Right lobe of liver (tissue), 6 donors: ENCODE data around the gene MREG. TPM values are rescaled to one million over a fixed set of nuclear protein-coding genes. Genes with fewer than 3 reads are reported as not detected.

ENCODE experiments used
- ATAC-seq, 4 donors: fragments of 200-7000 bp; cut with Tn5 transposase; one replicate each; pipeline ENCODE4 v1.9.1; 2020; ENCODE audit warnings: mild to moderate bottlenecking in 4 of 4, moderate library complexity in 4 of 4
- DNase-seq, 3 donors: peaks; one replicate each; pipeline ENCODE4 v3.0.0-alpha.2; 2020
- H3K27ac ChIP-seq, 3 donors: fragments of 200-600 bp; one replicate each; pipeline ENCODE4 v1.8.0; 2022
- H3K27me3 ChIP-seq, 2 donors: fragments of 200-600 bp; one replicate each; pipeline ENCODE4 v1.8.0; 2022
- H3K36me3 ChIP-seq, 4 donors: fragments of 200-600 bp; sonication (generic) in 1 of 4; one replicate each; pipeline versions ENCODE4 v1.5.1 to v1.8.0; 2017 to 2022; ENCODE audit warnings: control low read depth in 1 of 4
- H3K4me1 ChIP-seq, 4 donors: fragments of 200-600 bp; sonication (generic) in 1 of 4; one replicate each; pipeline versions ENCODE4 v1.5.1 to v1.8.0; 2017 to 2022; ENCODE audit warnings: control low read depth in 1 of 4
- H3K4me3 ChIP-seq, 3 donors: fragments of 200-600 bp; one replicate each; pipeline ENCODE4 v1.8.0; 2022
- H3K9me3 ChIP-seq, 4 donors: fragments of 200-600 bp; sonication (generic) in 1 of 4; one replicate each; pipeline versions ENCODE4 v1.5.1 to v1.8.0; 2017 to 2022; ENCODE audit warnings: control low read depth in 1 of 4
- CTCF ChIP-seq, 4 donors: fragments of 200-600 bp in 3 of 4; fragments of 450-650 bp in 1 of 4; IDR thresholded peaks; one replicate each; pipeline versions ENCODE4 v1.5.1 to v1.8.0; 2016 to 2022; ENCODE audit warnings: antibody characterized with exemption in 4 of 4, mild to moderate bottlenecking in 2 of 4
- POLR2A ChIP-seq: fragments of 450-650 bp; IDR thresholded peaks from one replicate; pipeline ENCODE4 v1.6.1; 2017; ENCODE audit warnings: antibody characterized with exemption, mild to moderate bottlenecking
- WGBS: methylation state at CpG from one replicate; pipeline ENCODE4 v1.1.6; 2018; ENCODE audit warnings: low coverage, low lambda C conversion rate; ENCODE audit not compliant: insufficient coverage; ENCODE audit errors: missing lambda C conversion rate; 5-methylcytosine and 5-hydroxymethylcytosine counted together
- intact Hi-C, 2 donors: fragments of 100-400 bp; cut with DNase I; formaldehyde crosslinking; loops; one replicate each; pipeline versions ENCODE4 v1.11.2 to v1.14.1; 2022
- total RNA-seq, 6 experiments: library from RNA; depleted of rRNA in 2 of 6; stranded (reverse); fragments of >200 nt in 2 of 6; fragmentation: NEBNext Ultra II Directional in 3 of 6; extraction: Animal tissue kit (Norgen Biotek cat#: 25700) in 3 of 6; gene quantifications; one replicate each; pipeline versions ENCODE4 v1.1.0 to v1.2.4, GENCODE V29; 2016 to 2023
- donor health status: DM: no; HTN: yes; CAD: no.
- donor health status: DM: no; HTN: no; CAD: no.
- donor health status: DM: no; HTN: no; CAD: no.
- donor health status: DM: no; HTN: yes; CAD: no.
- donor health status: DM: no; HTN: yes; CAD: no.

MREG gene
- total RNA-seq, 6 experiments from 2014 or later, result 2.0 to 9.6 (median 5.0) TPM

GRCh38 chr2:215901796-215902195 lies 111.6 kb downstream of the MREG start:
- Histone ChIP-seq H3K9me3 (no peaks in the 10 kb centered on the region), H3K4me3 (no peak overlapping the region), H3K27me3 (no peaks in the 10 kb centered on the region), H3K36me3 (no peaks in the 10 kb centered on the region), H3K27ac (no peak overlapping the region), H3K4me1 (peaks cover 0 to 6% (median 2%) of the 10 kb centered on the region in 4 donors)
- WGBS, result 50% methylated on average over 2 of the region's 3 CpGs
- intact Hi-C loops, result no loop called here
- DNase-seq, result no peak
- ATAC-seq, result no peak
- TF ChIP-seq POLR2A (no peak), CTCF (IDR thresholded peaks at IDR 0.05) (no peak)

- H3K4me3 ChIP-seq, result no peak overlapping the region
- intact Hi-C loops, result no loop called here
- 59% methylated on average over 3 of the region's 3 CpGs for WGBS
- H3K27me3 ChIP-seq, result no peaks in the 10 kb centered on the region
- H3K36me3 ChIP-seq, result no peaks in the 10 kb centered on the region
- peaks cover 0 to 6% (median 2%) of the 10 kb centered on the region in 4 donors for H3K4me1 ChIP-seq
- ATAC-seq (no peak), DNase-seq (no peak)
- peak overlapping the region in 1 of 3 donors; percentile 7 for H3K27ac ChIP-seq
- TF ChIP-seq POLR2A (no peak), CTCF (IDR thresholded peaks at IDR 0.05) (no peak)
- H3K9me3 ChIP-seq, result no peaks in the 10 kb centered on the region
Observed at GRCh38 chr2:215900843-215901242, 112.5 kb downstream of the MREG start.

GRCh38 chr2:215900203-215900611 lies 113.1 kb downstream of the MREG start:
- no peaks in the 10 kb centered on the region for H3K27me3 ChIP-seq
- no peaks in the 10 kb centered on the region for H3K36me3 ChIP-seq
- H3K4me3 ChIP-seq, result no peak overlapping the region
- peak; percentile 72 to 95 (median 88) for DNase-seq
- no peak for TF ChIP-seq POLR2A
- no peak for TF ChIP-seq CTCF (IDR thresholded peaks at IDR 0.05)
- peak; percentile 93 to 95 (median 94) for ATAC-seq
- peaks cover 0 to 9% (median 3%) of the 10 kb centered on the region in 4 donors for H3K4me1 ChIP-seq
- H3K27ac ChIP-seq, result peak overlapping the region in 1 of 3 donors; percentile 7
- intact Hi-C loops, result no loop called here
- no peaks in the 10 kb centered on the region for H3K9me3 ChIP-seq
- WGBS, result 18% methylated on average over 4 of the region's 4 CpGs

GRCh38 chr2:215899141-215900074 lies 113.9 kb downstream of the MREG start:
- Histone ChIP-seq H3K4me3 (no peak overlapping the region), H3K9me3 (no peaks in the 10 kb centered on the region), H3K36me3 (no peaks in the 10 kb centered on the region), H3K27ac (no peak overlapping the region), H3K4me1 (peaks cover 0 to 11% (median 3%) of the 10 kb centered on the region in 4 donors), H3K27me3 (no peaks in the 10 kb centered on the region)
- WGBS, result 77% methylated on average over 11 of the region's 14 CpGs
- ATAC-seq (no peak), DNase-seq (no peak)
- intact Hi-C loops, result no loop called here
- TF ChIP-seq CTCF (IDR thresholded peaks at IDR 0.05) (no peak), POLR2A (no peak)
